ENCODE results near the gene DDI2.

DNA sequence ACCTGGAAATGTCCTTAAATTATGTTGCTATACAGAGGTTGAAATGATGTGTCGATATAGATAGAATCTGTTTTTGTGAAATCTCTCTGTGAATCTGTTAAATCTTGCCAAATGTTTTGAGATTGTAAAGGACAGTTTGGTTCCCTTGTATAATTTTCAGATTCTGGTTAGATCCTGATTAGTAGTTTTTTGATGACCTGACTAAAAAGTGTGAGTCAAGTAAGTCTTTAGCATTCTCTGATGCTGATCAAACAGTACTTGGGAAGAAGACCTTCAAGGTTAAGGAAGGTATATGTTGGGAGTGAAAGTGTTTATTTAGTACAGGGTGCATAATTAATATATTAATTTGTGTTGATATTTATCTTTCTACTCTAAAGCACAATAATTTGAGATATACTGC, 32.7 kb downstream of the DDI2 start:
- TF ChIP-seq, protein P1, sequence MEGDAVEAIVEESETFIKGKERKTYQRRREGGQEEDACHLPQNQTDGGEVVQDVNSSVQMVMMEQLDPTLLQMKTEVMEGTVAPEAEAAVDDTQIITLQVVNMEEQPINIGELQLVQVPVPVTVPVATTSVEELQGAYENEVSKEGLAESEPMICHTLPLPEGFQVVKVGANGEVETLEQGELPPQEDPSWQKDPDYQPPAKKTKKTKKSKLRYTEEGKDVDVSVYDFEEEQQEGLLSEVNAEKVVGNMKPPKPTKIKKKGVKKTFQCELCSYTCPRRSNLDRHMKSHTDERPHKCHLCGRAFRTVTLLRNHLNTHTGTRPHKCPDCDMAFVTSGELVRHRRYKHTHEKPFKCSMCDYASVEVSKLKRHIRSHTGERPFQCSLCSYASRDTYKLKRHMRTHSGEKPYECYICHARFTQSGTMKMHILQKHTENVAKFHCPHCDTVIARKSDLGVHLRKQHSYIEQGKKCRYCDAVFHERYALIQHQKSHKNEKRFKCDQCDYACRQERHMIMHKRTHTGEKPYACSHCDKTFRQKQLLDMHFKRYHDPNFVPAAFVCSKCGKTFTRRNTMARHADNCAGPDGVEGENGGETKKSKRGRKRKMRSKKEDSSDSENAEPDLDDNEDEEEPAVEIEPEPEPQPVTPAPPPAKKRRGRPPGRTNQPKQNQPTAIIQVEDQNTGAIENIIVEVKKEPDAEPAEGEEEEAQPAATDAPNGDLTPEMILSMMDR (IDR thresholded peaks at IDR 0.05; ENCODE audit: low read depth, low read length, missing input control), result no peak
- TF ChIP-seq, protein P2, sequence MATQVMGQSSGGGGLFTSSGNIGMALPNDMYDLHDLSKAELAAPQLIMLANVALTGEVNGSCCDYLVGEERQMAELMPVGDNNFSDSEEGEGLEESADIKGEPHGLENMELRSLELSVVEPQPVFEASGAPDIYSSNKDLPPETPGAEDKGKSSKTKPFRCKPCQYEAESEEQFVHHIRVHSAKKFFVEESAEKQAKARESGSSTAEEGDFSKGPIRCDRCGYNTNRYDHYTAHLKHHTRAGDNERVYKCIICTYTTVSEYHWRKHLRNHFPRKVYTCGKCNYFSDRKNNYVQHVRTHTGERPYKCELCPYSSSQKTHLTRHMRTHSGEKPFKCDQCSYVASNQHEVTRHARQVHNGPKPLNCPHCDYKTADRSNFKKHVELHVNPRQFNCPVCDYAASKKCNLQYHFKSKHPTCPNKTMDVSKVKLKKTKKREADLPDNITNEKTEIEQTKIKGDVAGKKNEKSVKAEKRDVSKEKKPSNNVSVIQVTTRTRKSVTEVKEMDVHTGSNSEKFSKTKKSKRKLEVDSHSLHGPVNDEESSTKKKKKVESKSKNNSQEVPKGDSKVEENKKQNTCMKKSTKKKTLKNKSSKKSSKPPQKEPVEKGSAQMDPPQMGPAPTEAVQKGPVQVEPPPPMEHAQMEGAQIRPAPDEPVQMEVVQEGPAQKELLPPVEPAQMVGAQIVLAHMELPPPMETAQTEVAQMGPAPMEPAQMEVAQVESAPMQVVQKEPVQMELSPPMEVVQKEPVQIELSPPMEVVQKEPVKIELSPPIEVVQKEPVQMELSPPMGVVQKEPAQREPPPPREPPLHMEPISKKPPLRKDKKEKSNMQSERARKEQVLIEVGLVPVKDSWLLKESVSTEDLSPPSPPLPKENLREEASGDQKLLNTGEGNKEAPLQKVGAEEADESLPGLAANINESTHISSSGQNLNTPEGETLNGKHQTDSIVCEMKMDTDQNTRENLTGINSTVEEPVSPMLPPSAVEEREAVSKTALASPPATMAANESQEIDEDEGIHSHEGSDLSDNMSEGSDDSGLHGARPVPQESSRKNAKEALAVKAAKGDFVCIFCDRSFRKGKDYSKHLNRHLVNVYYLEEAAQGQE (IDR thresholded peaks at IDR 0.05), result no peak
- TF ChIP-seq, protein P3, sequence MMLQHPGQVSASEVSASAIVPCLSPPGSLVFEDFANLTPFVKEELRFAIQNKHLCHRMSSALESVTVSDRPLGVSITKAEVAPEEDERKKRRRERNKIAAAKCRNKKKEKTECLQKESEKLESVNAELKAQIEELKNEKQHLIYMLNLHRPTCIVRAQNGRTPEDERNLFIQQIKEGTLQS (IDR thresholded peaks at IDR 0.05), result no peak
- TF ChIP-seq RAD21 (IDR thresholded peaks at IDR 0.05) (no peak), YY1 (IDR thresholded peaks at IDR 0.05) (no peak), GABPA (IDR thresholded peaks at IDR 0.05 in 1 of 2, conservative IDR thresholded peaks at IDR 0.05 in 1 of 2) (no peak), HNF4G (IDR thresholded peaks at IDR 0.05) (no peak), EGR1 (IDR thresholded peaks at IDR 0.05; ENCODE audit: low read depth in 2 of 2) (no peak), JUND (IDR thresholded peaks at IDR 0.05) (no peak)
- TF ChIP-seq, protein P4, sequence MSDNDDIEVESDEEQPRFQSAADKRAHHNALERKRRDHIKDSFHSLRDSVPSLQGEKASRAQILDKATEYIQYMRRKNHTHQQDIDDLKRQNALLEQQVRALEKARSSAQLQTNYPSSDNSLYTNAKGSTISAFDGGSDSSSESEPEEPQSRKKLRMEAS (IDR thresholded peaks at IDR 0.05), result no peak
- TF ChIP-seq, protein P5, sequence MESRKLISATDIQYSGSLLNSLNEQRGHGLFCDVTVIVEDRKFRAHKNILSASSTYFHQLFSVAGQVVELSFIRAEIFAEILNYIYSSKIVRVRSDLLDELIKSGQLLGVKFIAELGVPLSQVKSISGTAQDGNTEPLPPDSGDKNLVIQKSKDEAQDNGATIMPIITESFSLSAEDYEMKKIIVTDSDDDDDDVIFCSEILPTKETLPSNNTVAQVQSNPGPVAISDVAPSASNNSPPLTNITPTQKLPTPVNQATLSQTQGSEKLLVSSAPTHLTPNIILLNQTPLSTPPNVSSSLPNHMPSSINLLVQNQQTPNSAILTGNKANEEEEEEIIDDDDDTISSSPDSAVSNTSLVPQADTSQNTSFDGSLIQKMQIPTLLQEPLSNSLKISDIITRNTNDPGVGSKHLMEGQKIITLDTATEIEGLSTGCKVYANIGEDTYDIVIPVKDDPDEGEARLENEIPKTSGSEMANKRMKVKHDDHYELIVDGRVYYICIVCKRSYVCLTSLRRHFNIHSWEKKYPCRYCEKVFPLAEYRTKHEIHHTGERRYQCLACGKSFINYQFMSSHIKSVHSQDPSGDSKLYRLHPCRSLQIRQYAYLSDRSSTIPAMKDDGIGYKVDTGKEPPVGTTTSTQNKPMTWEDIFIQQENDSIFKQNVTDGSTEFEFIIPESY (IDR thresholded peaks at IDR 0.05), result no peak
